ENCODE results near the gene EDC4.
"Not testable (repeated sequence)": the region's sequence is repeated elsewhere in the genome, so short reads cannot be mapped to it uniquely, and the experiment has no call there.

Gene EDC4

DNA sequence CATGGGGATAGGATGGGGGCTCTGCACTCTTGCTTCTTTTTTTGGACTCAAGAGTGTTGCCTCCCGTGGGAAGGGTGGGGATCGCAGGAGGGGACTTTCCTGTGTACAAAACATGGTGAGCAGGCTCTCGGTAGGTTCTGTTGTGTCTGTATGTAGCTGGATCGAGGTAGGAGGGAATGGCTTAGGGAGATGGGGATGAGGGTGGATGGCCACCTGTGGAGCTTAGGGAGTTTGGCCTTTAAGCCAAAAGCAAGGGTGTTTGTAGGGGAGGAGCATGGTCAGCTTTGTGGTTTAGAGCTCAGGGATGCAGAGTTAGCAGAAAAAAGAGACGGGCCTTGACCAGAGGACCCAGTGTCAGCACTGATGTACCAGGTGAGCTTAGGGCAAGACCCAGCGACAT is 11.0 kb upstream of the EDC4 start:
- Histone ChIP-seq H3K4me2 (ENCODE audit: low read length) (no peak overlapping the region), H3K27ac (no peak overlapping the region), H3K9me3 (ENCODE audit: control insufficient read depth, low read length) (no peaks in the 10 kb centered on the region), H3K4me1 (peaks cover 6% of the 10 kb centered on the region), H3K27me3 (ENCODE audit: control insufficient read depth, insufficient read depth, low read length) (no peaks in the 10 kb centered on the region), H2AFZ (no peak overlapping the region), H3K36me3 (ENCODE audit: control insufficient read depth, insufficient read depth, low read length) (no peaks in the 10 kb centered on the region), H3K4me3 (ENCODE audit: low read depth, low read length) (no peak overlapping the region), H3K9ac (no peak overlapping the region), H3K79me2 (peaks cover 34% of the 10 kb centered on the region)
- TF ChIP-seq, protein P1, sequence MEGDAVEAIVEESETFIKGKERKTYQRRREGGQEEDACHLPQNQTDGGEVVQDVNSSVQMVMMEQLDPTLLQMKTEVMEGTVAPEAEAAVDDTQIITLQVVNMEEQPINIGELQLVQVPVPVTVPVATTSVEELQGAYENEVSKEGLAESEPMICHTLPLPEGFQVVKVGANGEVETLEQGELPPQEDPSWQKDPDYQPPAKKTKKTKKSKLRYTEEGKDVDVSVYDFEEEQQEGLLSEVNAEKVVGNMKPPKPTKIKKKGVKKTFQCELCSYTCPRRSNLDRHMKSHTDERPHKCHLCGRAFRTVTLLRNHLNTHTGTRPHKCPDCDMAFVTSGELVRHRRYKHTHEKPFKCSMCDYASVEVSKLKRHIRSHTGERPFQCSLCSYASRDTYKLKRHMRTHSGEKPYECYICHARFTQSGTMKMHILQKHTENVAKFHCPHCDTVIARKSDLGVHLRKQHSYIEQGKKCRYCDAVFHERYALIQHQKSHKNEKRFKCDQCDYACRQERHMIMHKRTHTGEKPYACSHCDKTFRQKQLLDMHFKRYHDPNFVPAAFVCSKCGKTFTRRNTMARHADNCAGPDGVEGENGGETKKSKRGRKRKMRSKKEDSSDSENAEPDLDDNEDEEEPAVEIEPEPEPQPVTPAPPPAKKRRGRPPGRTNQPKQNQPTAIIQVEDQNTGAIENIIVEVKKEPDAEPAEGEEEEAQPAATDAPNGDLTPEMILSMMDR (IDR thresholded peaks at IDR 0.05): no peak

DNA sequence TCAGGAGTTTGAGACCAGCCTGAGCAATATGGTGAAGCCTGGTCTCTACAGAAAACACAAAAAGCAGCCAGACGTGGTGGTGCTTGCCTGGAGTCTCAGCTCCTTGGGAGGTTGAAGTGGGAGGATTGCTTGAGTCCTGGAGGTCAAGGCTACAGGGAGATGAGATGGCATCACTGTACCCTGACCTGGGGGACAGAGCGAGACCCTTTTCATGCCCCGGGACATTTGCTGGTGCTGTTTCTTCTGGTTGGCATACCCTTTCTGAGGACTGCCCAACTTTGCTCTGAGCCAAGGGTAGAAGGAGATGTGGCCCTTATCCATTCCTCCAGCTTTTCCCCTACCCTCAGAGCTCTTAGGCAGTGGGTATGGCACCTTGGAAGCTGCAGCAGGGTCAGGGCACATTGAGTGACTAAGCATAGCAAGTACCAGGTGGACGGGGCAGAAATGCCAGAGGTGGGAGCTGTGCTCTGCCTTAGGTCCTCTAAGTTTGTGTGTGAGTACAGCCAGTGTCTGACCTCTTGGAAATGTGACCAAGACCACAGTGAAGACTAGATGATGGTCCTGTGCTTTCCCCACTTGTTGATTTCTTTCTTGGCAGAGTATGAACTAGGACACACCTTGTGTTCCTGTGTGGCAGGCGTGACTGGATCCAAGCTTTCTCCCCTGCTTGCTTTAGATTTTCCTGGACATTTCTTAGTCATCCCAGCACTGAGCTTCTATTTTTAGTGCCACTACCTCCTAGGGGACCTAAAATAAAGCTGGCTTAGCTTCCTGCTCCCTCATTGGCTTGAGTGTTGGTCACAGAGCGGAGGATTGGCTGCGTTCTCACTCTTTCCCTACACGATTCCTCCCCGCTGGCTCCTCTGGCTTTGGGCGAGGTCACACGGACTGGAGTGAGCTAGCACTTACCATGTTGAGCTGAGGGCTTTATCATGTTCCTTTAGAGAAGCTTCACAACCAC is 9.9 kb upstream of the EDC4 start:
- H3K9me3 ChIP-seq (ENCODE audit: control insufficient read depth, low read length): no peaks in the 10 kb centered on the region
- H3K36me3 ChIP-seq (ENCODE audit: control insufficient read depth, insufficient read depth, low read length): no peaks in the 10 kb centered on the region
- H3K4me1 ChIP-seq: no peaks in the 10 kb centered on the region
- no peak overlapping the region for H3K4me3 ChIP-seq (ENCODE audit: low read depth, low read length)
- H3K27me3 ChIP-seq (ENCODE audit: control insufficient read depth, insufficient read depth, low read length): no peaks in the 10 kb centered on the region
- H2AFZ ChIP-seq: no peak overlapping the region
- no peak overlapping the region for H3K9ac ChIP-seq
- TF ChIP-seq, protein P1 (IDR thresholded peaks at IDR 0.05): no peak
- peaks cover 29% of the 10 kb centered on the region for H3K79me2 ChIP-seq
- no peak overlapping the region for H3K4me2 ChIP-seq (ENCODE audit: low read length)
- H3K27ac ChIP-seq: peak overlapping the region; percentile 29

DNA sequence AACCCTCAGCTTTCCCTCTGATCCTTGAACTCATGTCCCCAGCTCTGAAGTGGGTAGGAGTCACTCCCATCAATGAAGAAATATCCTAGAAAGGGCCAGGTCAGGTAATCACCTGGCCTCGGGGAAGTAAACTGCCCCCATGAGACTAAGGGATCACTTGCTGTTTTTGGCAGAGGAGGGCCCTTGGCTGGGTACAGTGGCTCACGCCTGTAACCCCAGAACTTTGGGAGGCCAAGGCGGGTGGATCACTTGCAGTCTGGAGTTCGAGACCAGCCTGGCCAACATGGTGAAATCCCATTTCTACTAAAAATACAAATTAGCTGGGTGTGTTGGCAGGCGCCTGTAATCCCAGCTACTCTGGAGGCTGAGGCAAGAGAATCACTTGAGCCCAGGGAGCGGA is 8.8 kb upstream of the EDC4 start:
- not testable (repeated sequence) for H3K9me3 ChIP-seq (ENCODE audit: control insufficient read depth, low read length); H2AFZ ChIP-seq; H3K4me2 ChIP-seq (ENCODE audit: low read length); H3K9ac ChIP-seq; H3K27me3 ChIP-seq (ENCODE audit: control insufficient read depth, insufficient read depth, low read length); H3K4me3 ChIP-seq (ENCODE audit: low read depth, low read length); H3K36me3 ChIP-seq (ENCODE audit: control insufficient read depth, insufficient read depth, low read length); H3K4me1 ChIP-seq; H3K27ac ChIP-seq
- peaks cover 20% of the 10 kb centered on the region for H3K79me2 ChIP-seq

DNA sequence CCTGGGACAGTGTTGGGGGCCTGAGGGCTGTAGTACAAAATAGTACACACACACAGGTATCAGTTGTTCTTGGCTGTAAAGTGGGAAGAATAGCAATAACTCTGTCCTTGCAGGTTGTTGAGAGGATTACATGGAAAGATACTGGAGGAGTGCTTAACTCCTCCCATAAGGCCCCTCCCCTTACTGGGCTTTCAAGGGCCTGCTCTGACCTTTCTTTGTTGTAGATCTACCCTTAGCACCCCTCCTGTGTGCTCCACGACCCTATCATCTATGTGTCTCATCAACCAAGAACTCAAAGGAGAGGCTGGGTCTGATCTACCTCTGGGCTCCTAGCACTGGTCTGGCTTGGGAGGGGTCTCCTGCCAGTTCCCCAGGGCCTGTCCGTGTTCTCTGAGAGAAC is 8.3 kb upstream of the EDC4 start:
- TF ChIP-seq, protein P1 (IDR thresholded peaks at IDR 0.05): no peak
- Histone ChIP-seq H3K4me3 (ENCODE audit: low read depth, low read length) (no peak overlapping the region), H3K79me2 (peaks cover 16% of the 10 kb centered on the region), H3K36me3 (ENCODE audit: control insufficient read depth, insufficient read depth, low read length) (no peaks in the 10 kb centered on the region), H3K4me1 (no peaks in the 10 kb centered on the region), H3K27ac (no peak overlapping the region), H3K9ac (no peak overlapping the region), H3K4me2 (ENCODE audit: low read length) (no peak overlapping the region), H3K9me3 (ENCODE audit: control insufficient read depth, low read length) (no peaks in the 10 kb centered on the region), H2AFZ (no peak overlapping the region), H3K27me3 (ENCODE audit: control insufficient read depth, insufficient read depth, low read length) (no peaks in the 10 kb centered on the region)

DNA sequence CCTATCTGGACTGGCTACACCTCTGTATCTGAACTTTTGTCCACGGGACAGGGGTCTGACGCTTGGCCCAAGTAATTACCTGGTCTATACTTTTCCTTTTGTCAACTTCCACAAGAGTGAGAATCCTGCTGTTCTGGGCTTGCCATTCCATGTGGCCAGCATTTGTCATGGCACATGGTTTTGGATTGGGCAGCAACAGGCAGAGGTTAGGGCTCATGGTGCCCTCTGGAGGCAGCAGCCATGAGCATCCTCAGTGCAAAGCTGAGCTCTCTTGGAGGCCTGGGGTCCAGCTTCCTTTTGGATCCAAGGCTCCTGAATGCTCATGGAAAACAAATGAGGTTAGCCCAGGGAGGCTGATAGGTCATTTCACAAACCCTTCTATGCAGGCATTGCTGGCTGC is 7.5 kb upstream of the EDC4 start:
- H3K27me3 ChIP-seq (ENCODE audit: control insufficient read depth, insufficient read depth, low read length): no peaks in the 10 kb centered on the region
- no peaks in the 10 kb centered on the region for H3K9me3 ChIP-seq (ENCODE audit: control insufficient read depth, low read length)
- no peak overlapping the region for H3K4me3 ChIP-seq (ENCODE audit: low read depth, low read length)
- no peak overlapping the region for H2AFZ ChIP-seq
- peaks cover 14% of the 10 kb centered on the region for H3K79me2 ChIP-seq
- no peaks in the 10 kb centered on the region for H3K4me1 ChIP-seq
- no peaks in the 10 kb centered on the region for H3K36me3 ChIP-seq (ENCODE audit: control insufficient read depth, insufficient read depth, low read length)
- no peak overlapping the region for H3K4me2 ChIP-seq (ENCODE audit: low read length)
- TF ChIP-seq, protein P1 (IDR thresholded peaks at IDR 0.05): peak; percentile 46
- no peak overlapping the region for H3K27ac ChIP-seq
- H3K9ac ChIP-seq: no peak overlapping the region
